ENCODE measurements around the gene MAGI2.

The MAGI2 gene

GRCh38 chr7:78213402-78213801 is 1240.1 kb downstream of the MAGI2 start:
- no peak overlapping the region for H3K4me2 ChIP-seq (ENCODE audit: low read length)
- TF ChIP-seq EZH2phosphoT487 (IDR thresholded peaks at IDR 0.05; ENCODE audit: borderline replicate concordance, low read length) (no peak), CTCF (IDR thresholded peaks at IDR 0.05; ENCODE audit: low read depth, low read length, poor library complexity, severe bottlenecking) (no peak)
- no peak overlapping the region for H3K4me3 ChIP-seq (ENCODE audit: low read length)
- no peaks in the 10 kb centered on the region for H3K9me2 ChIP-seq (replicated peaks; ENCODE audit: control insufficient read depth, low read length)
- H3K27me3 ChIP-seq (ENCODE audit: control insufficient read depth, low read length) = no peaks in the 10 kb centered on the region
- H3F3A ChIP-seq (ENCODE audit: control insufficient read depth, insufficient read depth) = no peaks in the 10 kb centered on the region
- H3K4me1 ChIP-seq (ENCODE audit: control insufficient read depth, low read length) = no peaks in the 10 kb centered on the region
- no peaks in the 10 kb centered on the region for H4K20me1 ChIP-seq (ENCODE audit: control insufficient read depth, insufficient read depth, low read depth, low read length)
- H3K79me2 ChIP-seq (ENCODE audit: control insufficient read depth, low read length) = no peaks in the 10 kb centered on the region
- no peaks in the 10 kb centered on the region for H3K36me3 ChIP-seq (ENCODE audit: control insufficient read depth, low read length)
- H3K9me3 ChIP-seq (ENCODE audit: control insufficient read depth, insufficient read depth, low read length) = no peaks in the 10 kb centered on the region
- no peak overlapping the region for H3K27ac ChIP-seq (ENCODE audit: low read depth, low read length)

- no peaks in the 10 kb centered on the region for H3K9me2 ChIP-seq (replicated peaks; ENCODE audit: control insufficient read depth, low read length)
- TF ChIP-seq EZH2phosphoT487 (IDR thresholded peaks at IDR 0.05; ENCODE audit: borderline replicate concordance, low read length) (no peak), CTCF (IDR thresholded peaks at IDR 0.05; ENCODE audit: low read depth, low read length, poor library complexity, severe bottlenecking) (no peak)
- H3K4me3 ChIP-seq (ENCODE audit: low read length) = no peak overlapping the region
- H3K27me3 ChIP-seq (ENCODE audit: control insufficient read depth, low read length) = no peaks in the 10 kb centered on the region
- H3K9me3 ChIP-seq (ENCODE audit: control insufficient read depth, insufficient read depth, low read length) = no peaks in the 10 kb centered on the region
- H3K79me2 ChIP-seq (ENCODE audit: control insufficient read depth, low read length) = no peaks in the 10 kb centered on the region
- H3K36me3 ChIP-seq (ENCODE audit: control insufficient read depth, low read length) = no peaks in the 10 kb centered on the region
- H3K4me2 ChIP-seq (ENCODE audit: low read length) = no peak overlapping the region
- no peaks in the 10 kb centered on the region for H3F3A ChIP-seq (ENCODE audit: control insufficient read depth, insufficient read depth)
- H3K4me1 ChIP-seq (ENCODE audit: control insufficient read depth, low read length) = no peaks in the 10 kb centered on the region
- H4K20me1 ChIP-seq (ENCODE audit: control insufficient read depth, insufficient read depth, low read depth, low read length) = no peaks in the 10 kb centered on the region
- H3K27ac ChIP-seq (ENCODE audit: low read depth, low read length) = no peak overlapping the region
Observed at GRCh38 chr7:78212476-78213060, 1240.9 kb downstream of the MAGI2 start.

GRCh38 chr7:78207269-78207668 is 1246.2 kb downstream of the MAGI2 start:
- Histone ChIP-seq H3K4me1 (ENCODE audit: control insufficient read depth, low read length) (no peaks in the 10 kb centered on the region), H3K27ac (ENCODE audit: low read depth, low read length) (no peak overlapping the region), H3K36me3 (ENCODE audit: control insufficient read depth, low read length) (no peaks in the 10 kb centered on the region), H3K9me3 (ENCODE audit: control insufficient read depth, insufficient read depth, low read length) (no peaks in the 10 kb centered on the region), H3F3A (ENCODE audit: control insufficient read depth, insufficient read depth) (no peaks in the 10 kb centered on the region), H3K79me2 (ENCODE audit: control insufficient read depth, low read length) (no peaks in the 10 kb centered on the region), H4K20me1 (ENCODE audit: control insufficient read depth, insufficient read depth, low read depth, low read length) (no peaks in the 10 kb centered on the region), H3K9me2 (replicated peaks; ENCODE audit: control insufficient read depth, low read length) (no peaks in the 10 kb centered on the region), H3K4me3 (ENCODE audit: low read length) (no peak overlapping the region), H3K27me3 (ENCODE audit: control insufficient read depth, low read length) (no peaks in the 10 kb centered on the region), H3K4me2 (ENCODE audit: low read length) (no peak overlapping the region)
- TF ChIP-seq CTCF (IDR thresholded peaks at IDR 0.05; ENCODE audit: low read depth, low read length, poor library complexity, severe bottlenecking) (no peak), EZH2phosphoT487 (IDR thresholded peaks at IDR 0.05; ENCODE audit: borderline replicate concordance, low read length) (no peak)
